K562 (cell line): ENCODE data around the gene CLIC1. TPM values are rescaled to one million over a fixed set of nuclear protein-coding genes. Genes with fewer than 3 reads are reported as not detected.

ENCODE experiments used
- E2F6 ChIP-seq, 2 experiments: IDR thresholded peaks; 2 replicates each; pipeline ENCODE4 v1.6.1; 2011; ENCODE audit warnings: borderline replicate concordance in 1 of 2, control low read depth in 1 of 2, low read depth in 1 of 2, low read length in 1 of 2, mild to moderate bottlenecking in 1 of 2, mixed read lengths in 1 of 2, moderate library complexity in 1 of 2; ENCODE audit not compliant: insufficient read depth in 1 of 2, insufficient read length in 1 of 2, poor library complexity in 1 of 2, severe bottlenecking in 1 of 2; ENCODE audit errors: extremely low read depth in 1 of 2
- EP300 ChIP-seq: IDR thresholded peaks from 2 replicates; pipeline ENCODE4 v1.6.1; 2012; ENCODE audit warnings: low read length, improper control_type of control experiment
- HBP1 ChIP-seq: fragments of 450-650 bp; formaldehyde crosslinking; IDR thresholded peaks from 2 replicates; pipeline ENCODE4 v1.4.0; 2022; ENCODE audit warnings: missing genetic modification characterization
- HES1 ChIP-seq: fragments of 450-650 bp; IDR thresholded peaks from 2 replicates; pipeline ENCODE4 v1.6.1; 2016; ENCODE audit warnings: low read depth, mild to moderate bottlenecking, moderate library complexity
- HLTF ChIP-seq: fragments of 450-650 bp; IDR thresholded peaks from 2 replicates; pipeline ENCODE4 v1.6.1; 2016
- IRF9 ChIP-seq: fragments of 450-650 bp; IDR thresholded peaks from 2 replicates; pipeline ENCODE4 v1.6.1; 2016; ENCODE audit warnings: missing biosample characterization, missing genetic modification characterization
- NR3C1 ChIP-seq: sonication (generic); formaldehyde crosslinking; IDR thresholded peaks from 2 replicates; pipeline ENCODE4 v1.8.1; 2022; ENCODE audit warnings: missing genetic modification reagents
- PCBP2 ChIP-seq: fragments of 200-400 bp; formaldehyde crosslinking; IDR thresholded peaks from 2 replicates; pipeline ENCODE4 v1.6.1; 2018; ENCODE audit warnings: low read length, low read depth, mild to moderate bottlenecking, moderate library complexity; ENCODE audit not compliant: poor library complexity, severe bottlenecking
- POLR2H ChIP-seq: IDR thresholded peaks from 2 replicates; pipeline ENCODE4 v1.6.1; 2016; ENCODE audit warnings: missing genetic modification characterization, low read depth, mild to moderate bottlenecking, control low read depth, missing compliant biosample characterization, moderate library complexity
- PURB ChIP-seq: sonication (generic); formaldehyde crosslinking; IDR thresholded peaks from 2 replicates; pipeline ENCODE4 v1.9.0; 2021; ENCODE audit warnings: low read depth, mild to moderate bottlenecking, missing genetic modification reagents
- SMARCB1 ChIP-seq: IDR thresholded peaks from 2 replicates; pipeline ENCODE4 v1.6.1; 2011; ENCODE audit warnings: improper control_type of control experiment, low read depth; ENCODE audit not compliant: insufficient read length
- SNRNP70 ChIP-seq: fragments of 200-400 bp; formaldehyde crosslinking; optimal IDR thresholded peaks from 2 replicates; pipeline ENCODE3; 2017; ENCODE audit warnings: low read depth, low read length
- STAG1 ChIP-seq: sonication (generic); formaldehyde crosslinking; IDR thresholded peaks from 2 replicates; pipeline ENCODE4 v1.5.0; 2020; ENCODE audit warnings: missing genetic modification reagents, borderline replicate concordance
- ZFP1 ChIP-seq: fragments of 450-650 bp; formaldehyde crosslinking; IDR thresholded peaks from 2 replicates; pipeline ENCODE4 v1.4.0; 2020; ENCODE audit warnings: mild to moderate bottlenecking, mixed read lengths
- ZNF282 ChIP-seq: sonication (generic); formaldehyde crosslinking; IDR thresholded peaks from 2 replicates; pipeline ENCODE4 v1.8.1; 2023; ENCODE audit warnings: missing genetic modification reagents
- ZNF354B ChIP-seq: fragments of 250-450 bp; sonication (Bioruptor Pico); IDR thresholded peaks from 2 replicates; pipeline ENCODE4 v1.4.0; 2020
- ZNF609 ChIP-seq: sonication (generic); formaldehyde crosslinking; IDR thresholded peaks from 2 replicates; pipeline ENCODE4 v1.8.1; 2023; ENCODE audit warnings: missing genetic modification reagents, mild to moderate bottlenecking, borderline replicate concordance
- ZNF79 ChIP-seq: fragments of 250-450 bp; sonication (Bioruptor Pico); IDR thresholded peaks from 2 replicates; pipeline ENCODE4 v1.4.0; 2020; ENCODE audit warnings: low read depth, mild to moderate bottlenecking, moderate library complexity
- polyA plus RNA-seq, 8 experiments: library from polyadenylated mRNA; depleted of rRNA in 4 of 8; stranded (reverse) in 5 of 8; unstranded in 3 of 8; fragments of >200 nt; fragmentation: Nextera tagmentation in 2 of 8; fragmentation: Illumina TruSeq in 1 of 8; extraction: Ambion mirVana in 2 of 8; extraction: Trizol in 1 of 8; gene quantifications; 2 replicates each; pipeline versions ENCODE4 v1.2.1 to v1.2.3, GENCODE V29; 2011 to 2014; ENCODE audit warnings: inconsistent platforms in 1 of 8, missing spikeins in 1 of 8
- total RNA-seq, 7 experiments: library from RNA; depleted of rRNA in 6 of 7; stranded (reverse); fragments of >200 nt in 6 of 7; fragmentation: Illumina TruSeq in 2 of 7; extraction: Trizol in 2 of 7; gene quantifications; 2 replicates each; pipeline versions ENCODE4 v1.2.1 to v1.2.3, GENCODE V29; 2011 to 2021; ENCODE audit warnings: low replicate concordance in 1 of 7

Gene CLIC1
- total and polyA plus RNA-seq, 9 of the 15 experiments (the other 6 are each of a cell fraction or from before 2014, with no cell fraction given), result 1,267 to 2,419 (median 1,808) TPM

- no peak for TF ChIP-seq E2F6 (IDR thresholded peaks at IDR 0.05; ENCODE audit: borderline replicate concordance in 1 of 2, extremely low read depth in 1 of 2, insufficient read depth in 1 of 2, insufficient read length in 1 of 2, low read depth in 1 of 2, low read length in 1 of 2, poor library complexity in 1 of 2, severe bottlenecking in 1 of 2)
- no peak for TF ChIP-seq ZNF282
- TF ChIP-seq IRF9 (tag), result no peak
- no peak for TF ChIP-seq NR3C1
- no peak for TF ChIP-seq EP300
- TF ChIP-seq ZNF609 (CRISPR knock-in tag), result no peak
- no peak for TF ChIP-seq PCBP2
- no peak for TF ChIP-seq ZFP1 (CRISPR knock-in tag)
- TF ChIP-seq STAG1 (CRISPR knock-in tag), result no peak
- peak; percentile 85; the same call in 1 of the 2 replicates for TF ChIP-seq HLTF
- no peak for TF ChIP-seq SMARCB1
- TF ChIP-seq ZNF354B (CRISPR knock-in tag), result no peak
- TF ChIP-seq ZNF79 (CRISPR knock-in tag), result no peak
- TF ChIP-seq SNRNP70, result no peak
- no peak for TF ChIP-seq PURB (CRISPR knock-in tag)
- no peak for TF ChIP-seq HES1
- TF ChIP-seq POLR2H, result no peak
- no peak for TF ChIP-seq HBP1
Observed at GRCh38 chr6:31737315-31737990, 1.1 kb upstream of the CLIC1 start (continued).
